IPS-15b (cell line): ENCODE data around the gene USB1.
A peak's percentile ranks its signal among the peaks of the same experiment; 100 is the strongest.
"Not testable (repeated sequence)": the region's sequence is repeated elsewhere in the genome, so short reads cannot be mapped to it uniquely, and the experiment has no call there.

Experiments used
- H3K27me3 ChIP-seq: one replicate; pipeline ENCODE4 v1.6.1; 2013; ENCODE audit warnings: low read length; ENCODE audit not compliant: control insufficient read depth, insufficient read depth
- H3K36me3 ChIP-seq: one replicate; pipeline ENCODE4 v1.6.1; 2013; ENCODE audit warnings: low read length; ENCODE audit not compliant: control insufficient read depth, insufficient read depth
- H3K4me1 ChIP-seq: one replicate; pipeline ENCODE4 v1.6.1; 2013; ENCODE audit warnings: mild to moderate bottlenecking, low read length; ENCODE audit not compliant: control insufficient read depth, insufficient read depth
- H3K4me3 ChIP-seq: one replicate; pipeline ENCODE4 v1.5.1; 2013; ENCODE audit warnings: low read depth, low read length
- H3K9ac ChIP-seq: one replicate; pipeline ENCODE4 v1.6.1; 2013; ENCODE audit warnings: low read depth, mild to moderate bottlenecking, low read length
- H3K9me3 ChIP-seq: one replicate; pipeline ENCODE4 v1.6.1; 2013; ENCODE audit warnings: mild to moderate bottlenecking, low read length; ENCODE audit not compliant: control insufficient read depth, insufficient read depth

The USB1 gene

GRCh38 chr16:57972306-57972705 lies 28.9 kb upstream of the USB1 start:
- H3K4me1 ChIP-seq, result no peaks in the 10 kb centered on the region
- no peak overlapping the region for H3K9ac ChIP-seq
- no peaks in the 10 kb centered on the region for H3K36me3 ChIP-seq
- H3K4me3 ChIP-seq, result no peak overlapping the region
- H3K9me3 ChIP-seq, result no peaks in the 10 kb centered on the region
- no peaks in the 10 kb centered on the region for H3K27me3 ChIP-seq

- H3K9me3 ChIP-seq, result no peaks in the 10 kb centered on the region
- H3K4me3 ChIP-seq, result no peak overlapping the region
- H3K27me3 ChIP-seq, result no peaks in the 10 kb centered on the region
- no peaks in the 10 kb centered on the region for H3K4me1 ChIP-seq
- no peaks in the 10 kb centered on the region for H3K36me3 ChIP-seq
- peak overlapping the region; percentile 37 for H3K9ac ChIP-seq
These were observed 24.8 kb upstream of the USB1 start for GRCh38 chr16:57976331-57976796.

DNA sequence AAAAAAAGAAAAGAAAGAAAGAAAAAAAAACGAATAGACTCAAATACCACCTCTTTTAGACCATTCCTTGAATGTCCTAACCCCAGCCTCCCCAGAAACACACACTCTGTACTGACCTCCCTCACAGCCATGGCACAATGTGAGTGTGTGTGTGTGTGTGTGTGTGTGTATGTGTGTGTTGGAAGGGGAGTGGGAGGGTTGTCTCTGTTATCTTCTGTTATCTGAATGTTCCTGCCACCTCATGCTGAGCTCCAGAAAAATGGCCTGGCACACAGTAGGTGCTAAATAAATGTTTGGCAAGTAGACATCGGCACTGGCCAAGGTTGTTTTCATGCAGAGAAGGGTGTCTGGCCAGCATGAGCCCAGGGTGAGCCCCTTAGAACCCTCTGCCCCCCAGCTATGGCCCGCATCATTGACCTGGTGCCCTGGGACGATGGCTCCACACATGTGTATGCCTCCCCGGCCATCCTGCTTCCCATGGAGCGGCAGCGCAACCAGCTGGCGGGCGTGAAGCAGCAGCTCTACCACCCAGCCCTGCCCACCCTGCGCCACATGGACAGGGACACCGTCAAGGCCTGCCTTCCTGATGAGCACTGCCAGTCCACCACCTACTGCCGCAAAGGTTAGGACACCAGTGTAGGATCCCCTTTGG lies 23.7 kb upstream of the USB1 start:
- Histone ChIP-seq H3K4me3 (no peak overlapping the region), H3K36me3 (no peaks in the 10 kb centered on the region), H3K9me3 (no peaks in the 10 kb centered on the region), H3K4me1 (no peaks in the 10 kb centered on the region), H3K9ac (no peak overlapping the region), H3K27me3 (no peaks in the 10 kb centered on the region)

GRCh38 chr16:57978070-57978465 lies 23.1 kb upstream of the USB1 start:
- not testable (repeated sequence) for H3K4me3 ChIP-seq, H3K4me1 ChIP-seq, H3K27me3 ChIP-seq, H3K36me3 ChIP-seq, H3K9me3 ChIP-seq, H3K9ac ChIP-seq

DNA sequence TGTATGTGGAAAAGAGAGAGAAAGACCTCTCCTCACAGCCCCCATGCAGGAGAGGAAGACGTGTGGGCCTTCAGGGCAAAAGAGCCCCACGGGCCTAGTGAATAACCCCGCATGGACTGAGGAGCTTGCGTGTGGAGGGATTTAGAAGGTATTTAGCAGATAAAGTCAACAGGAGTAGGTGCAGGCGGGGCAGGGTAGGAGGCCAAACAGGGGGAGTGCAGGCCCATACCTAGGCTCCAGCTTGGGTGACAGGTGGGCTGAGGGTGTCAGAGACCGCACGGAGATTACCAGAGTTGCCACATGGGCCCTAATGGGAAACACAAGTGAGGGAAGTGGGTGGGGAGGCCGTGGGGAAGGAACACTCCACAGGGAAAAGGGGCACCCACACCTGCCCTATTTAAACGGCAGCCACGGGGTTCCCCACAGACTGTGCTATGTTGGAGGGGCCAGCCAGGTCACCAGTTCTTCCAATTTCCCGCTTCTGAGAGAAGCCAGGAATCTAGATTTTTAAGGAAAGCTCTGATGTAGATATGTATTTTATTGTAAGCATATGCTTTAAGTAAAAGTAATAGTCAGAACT lies 22.1 kb upstream of the USB1 start:
- no peaks in the 10 kb centered on the region for H3K9me3 ChIP-seq
- H3K4me1 ChIP-seq, result no peaks in the 10 kb centered on the region
- H3K4me3 ChIP-seq, result no peak overlapping the region
- no peak overlapping the region for H3K9ac ChIP-seq
- H3K27me3 ChIP-seq, result peaks cover 7% of the 10 kb centered on the region
- no peaks in the 10 kb centered on the region for H3K36me3 ChIP-seq

GRCh38 chr16:57981636-57982035 lies 19.6 kb upstream of the USB1 start:
- no peak overlapping the region for H3K9ac ChIP-seq
- H3K4me1 ChIP-seq, result no peaks in the 10 kb centered on the region
- no peaks in the 10 kb centered on the region for H3K36me3 ChIP-seq

GRCh38 chr16:57982385-57982784 lies 18.8 kb upstream of the USB1 start:
- no peaks in the 10 kb centered on the region for H3K9me3 ChIP-seq
- no peaks in the 10 kb centered on the region for H3K36me3 ChIP-seq
- no peaks in the 10 kb centered on the region for H3K4me1 ChIP-seq
- H3K4me3 ChIP-seq, result no peak overlapping the region
- peaks cover 30% of the 10 kb centered on the region for H3K27me3 ChIP-seq
- H3K9ac ChIP-seq, result no peak overlapping the region

More at GRCh38 chr16:57981636-57982035, 19.6 kb upstream of the USB1 start:
- Histone ChIP-seq H3K27me3 (peaks cover 26% of the 10 kb centered on the region), H3K9me3 (no peaks in the 10 kb centered on the region), H3K4me3 (no peak overlapping the region)

- Histone ChIP-seq H3K4me1 (no peaks in the 10 kb centered on the region), H3K9ac (peak overlapping the region; percentile 54), H3K4me3 (peak overlapping the region; percentile 75), H3K9me3 (no peaks in the 10 kb centered on the region), H3K36me3 (no peaks in the 10 kb centered on the region), H3K27me3 (peaks cover 34% of the 10 kb centered on the region)
These were observed 16.6 kb upstream of the USB1 start for GRCh38 chr16:57984443-57985203.

DNA sequence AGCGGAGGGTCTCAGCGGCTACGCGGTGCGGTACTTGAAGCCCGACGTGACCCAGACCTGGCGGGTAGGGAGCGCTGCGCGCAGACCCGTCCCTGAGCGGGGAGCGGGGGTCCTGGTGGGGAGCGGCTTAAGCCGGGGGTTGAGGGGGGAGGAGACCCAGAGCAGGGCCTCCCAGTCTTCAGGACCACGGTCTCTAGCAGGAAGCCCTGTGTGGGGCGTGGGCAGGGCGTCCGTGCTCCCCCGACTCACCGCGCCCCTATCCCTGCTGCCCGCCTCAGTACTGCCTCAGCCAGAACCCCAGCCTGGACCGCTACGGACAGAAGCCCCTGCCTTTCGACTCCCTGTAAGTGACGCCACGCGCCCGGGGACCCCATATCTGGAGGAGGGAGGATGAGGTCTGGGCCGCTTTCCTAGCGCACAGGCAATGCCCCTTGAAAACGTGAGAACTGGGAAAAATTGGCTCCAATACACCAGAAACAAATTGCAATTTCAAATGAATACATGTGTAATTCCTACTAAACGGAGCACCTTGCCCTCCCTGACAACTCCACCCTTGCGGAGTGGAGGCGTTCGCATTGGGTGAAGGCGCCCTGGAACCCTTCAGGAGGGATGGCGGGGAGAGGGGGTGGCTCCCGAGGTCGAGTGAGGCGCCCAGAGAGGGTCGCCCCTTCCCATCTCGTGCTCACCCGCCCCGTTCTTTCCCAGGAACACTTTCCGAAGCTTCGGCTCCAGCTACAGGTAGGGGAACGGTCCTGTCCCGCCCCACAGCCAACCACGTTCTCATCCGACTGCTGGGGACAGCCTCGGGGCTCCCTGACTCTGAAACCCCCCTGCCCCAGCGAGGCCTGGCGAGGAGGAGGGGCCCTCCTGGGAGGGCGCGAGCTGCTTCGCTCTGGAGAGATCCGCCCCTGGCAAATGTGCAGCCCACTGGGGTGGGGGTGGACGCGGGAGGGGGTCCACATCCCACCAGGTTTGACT lies 15.7 kb upstream of the USB1 start:
- Histone ChIP-seq H3K9ac (no peak overlapping the region), H3K4me1 (no peaks in the 10 kb centered on the region), H3K36me3 (no peaks in the 10 kb centered on the region), H3K4me3 (peak overlapping the region; percentile 68), H3K27me3 (peaks cover 34% of the 10 kb centered on the region), H3K9me3 (no peaks in the 10 kb centered on the region)

DNA sequence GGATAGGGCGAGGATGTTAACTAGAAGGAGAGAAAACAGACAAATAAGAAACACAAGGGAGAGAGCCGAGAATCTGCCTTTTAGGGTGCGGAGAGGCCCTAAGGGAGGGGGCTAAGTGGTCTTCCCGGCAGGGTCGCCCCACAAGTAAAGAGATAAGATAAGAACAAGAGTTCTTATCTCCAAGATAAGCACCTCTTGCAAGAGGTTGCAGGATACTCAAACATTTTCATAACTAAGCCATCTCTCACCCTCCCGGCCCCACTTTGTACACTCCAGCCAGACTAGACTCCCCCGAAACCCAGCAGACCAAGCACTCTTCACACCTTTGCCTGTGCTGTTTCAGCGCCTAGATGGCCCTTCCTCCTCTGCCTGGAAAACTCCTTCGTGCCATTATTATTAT lies 15.0 kb upstream of the USB1 start:
- H3K36me3 ChIP-seq, result no peaks in the 10 kb centered on the region
- H3K9ac ChIP-seq, result no peak overlapping the region
- H3K4me1 ChIP-seq, result no peaks in the 10 kb centered on the region
- H3K27me3 ChIP-seq, result peaks cover 34% of the 10 kb centered on the region
- no peaks in the 10 kb centered on the region for H3K9me3 ChIP-seq
- peak overlapping the region; percentile 68 for H3K4me3 ChIP-seq

GRCh38 chr16:57987441-57988177 lies 13.6 kb upstream of the USB1 start:
- Histone ChIP-seq H3K36me3 (no peaks in the 10 kb centered on the region), H3K27me3 (peaks cover 34% of the 10 kb centered on the region), H3K9ac (no peak overlapping the region), H3K9me3 (no peaks in the 10 kb centered on the region), H3K4me3 (no peak overlapping the region), H3K4me1 (no peaks in the 10 kb centered on the region)
